Measurements from ENCODE around the gene SLC10A3.

DNA sequence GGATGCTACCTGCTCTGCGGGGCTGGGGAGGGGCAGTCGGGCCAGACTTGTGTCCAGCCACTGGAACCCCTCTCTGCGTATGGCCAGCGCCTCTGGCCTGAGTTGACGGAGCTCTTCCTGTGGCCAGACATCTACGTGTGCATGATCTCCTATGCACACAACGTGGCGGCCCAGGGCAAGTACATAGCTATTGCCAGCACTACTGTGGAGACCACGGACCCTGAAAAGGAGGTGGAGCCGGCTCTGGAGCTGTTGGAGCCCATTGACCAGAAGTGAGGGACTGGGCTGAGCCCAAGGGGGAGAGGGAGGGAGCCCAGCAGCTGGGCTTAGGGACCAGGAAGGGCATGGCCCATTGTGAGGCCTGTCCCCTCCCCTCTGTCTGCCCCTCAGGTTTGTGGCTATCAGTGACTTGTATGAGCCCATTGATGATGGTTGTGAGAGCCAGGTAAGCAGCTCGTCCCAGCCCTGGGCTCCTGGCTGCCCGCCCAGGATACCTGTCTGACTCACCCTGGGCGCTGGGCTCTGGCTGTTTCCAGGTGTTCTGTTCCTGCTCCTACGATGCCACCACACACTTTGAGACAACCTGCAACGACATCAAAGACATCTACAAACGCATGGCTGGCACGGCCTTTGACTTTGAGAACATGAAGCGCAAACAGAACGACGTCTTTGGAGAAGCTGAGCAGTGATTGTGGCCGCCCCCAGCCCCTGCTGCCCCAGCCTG is 48.3 kb downstream of the SLC10A3 start:
- TF ChIP-seq, protein P1, sequence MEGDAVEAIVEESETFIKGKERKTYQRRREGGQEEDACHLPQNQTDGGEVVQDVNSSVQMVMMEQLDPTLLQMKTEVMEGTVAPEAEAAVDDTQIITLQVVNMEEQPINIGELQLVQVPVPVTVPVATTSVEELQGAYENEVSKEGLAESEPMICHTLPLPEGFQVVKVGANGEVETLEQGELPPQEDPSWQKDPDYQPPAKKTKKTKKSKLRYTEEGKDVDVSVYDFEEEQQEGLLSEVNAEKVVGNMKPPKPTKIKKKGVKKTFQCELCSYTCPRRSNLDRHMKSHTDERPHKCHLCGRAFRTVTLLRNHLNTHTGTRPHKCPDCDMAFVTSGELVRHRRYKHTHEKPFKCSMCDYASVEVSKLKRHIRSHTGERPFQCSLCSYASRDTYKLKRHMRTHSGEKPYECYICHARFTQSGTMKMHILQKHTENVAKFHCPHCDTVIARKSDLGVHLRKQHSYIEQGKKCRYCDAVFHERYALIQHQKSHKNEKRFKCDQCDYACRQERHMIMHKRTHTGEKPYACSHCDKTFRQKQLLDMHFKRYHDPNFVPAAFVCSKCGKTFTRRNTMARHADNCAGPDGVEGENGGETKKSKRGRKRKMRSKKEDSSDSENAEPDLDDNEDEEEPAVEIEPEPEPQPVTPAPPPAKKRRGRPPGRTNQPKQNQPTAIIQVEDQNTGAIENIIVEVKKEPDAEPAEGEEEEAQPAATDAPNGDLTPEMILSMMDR (conservative IDR thresholded peaks at IDR 0.05), result no peak
- no peak for TF ChIP-seq EZH2 (IDR thresholded peaks at IDR 0.05; ENCODE audit: low read depth)
